Gastrocnemius medialis (tissue), 4 donors: ENCODE results near the gene MC2R.

Experiments used
- CTCF ChIP-seq, 5 experiments: fragments of 450-650 bp in 3 of 5; fragments of 200-600 bp in 2 of 5; sonication (generic) in 2 of 5; IDR thresholded peaks in 4 of 5; conservative IDR thresholded peaks in 1 of 5; 1 replicate in 4 of 5; 2 replicates in 1 of 5; pipeline ENCODE4 v1.5.1; 2016 to 2019; ENCODE audit warnings: antibody characterized with exemption in 5 of 5, mild to moderate bottlenecking in 3 of 5, moderate library complexity in 3 of 5
- POLR2A ChIP-seq, 2 donors: fragments of 450-650 bp; IDR thresholded peaks; one replicate each; pipeline ENCODE4 v1.6.1; 2017; ENCODE audit warnings: antibody characterized with exemption in 2 of 2, mild to moderate bottlenecking in 2 of 2, moderate library complexity in 2 of 2

- TF ChIP-seq POLR2A (IDR thresholded peaks at IDR 0.05) (no peak), CTCF (IDR thresholded peaks at IDR 0.05 in 4 of 5, conservative IDR thresholded peaks at IDR 0.05 in 1 of 5) (no peak)
These were observed 40.8 kb downstream of the MC2R start for GRCh38 chr18:13874558-13874957.
